Psoas muscle (tissue), 8 donors: ENCODE results near the gene CHCHD6. TPM values are rescaled to one million over a fixed set of nuclear protein-coding genes. Genes with fewer than 3 reads are reported as not detected.

Source experiments
- ATAC-seq, 4 donors: fragments of 200-7000 bp; cut with Tn5 transposase; one replicate each; pipeline ENCODE4 v1.9.1; 2020; ENCODE audit warnings: moderate library complexity in 3 of 4, mild to moderate bottlenecking in 2 of 4
- DNase-seq, 2 donors: peaks; one replicate each; pipeline ENCODE4 v3.0.0-alpha.2; 2020
- H3K27ac ChIP-seq: fragments of 200-600 bp; one replicate; pipeline ENCODE4 v1.8.0; 2022
- H3K27me3 ChIP-seq, 3 donors: fragments of 200-600 bp in 1 of 3; one replicate each; pipeline versions ENCODE4 v1.6.1 to v1.8.0; 2013 to 2022; ENCODE audit warnings: low read length in 2 of 3, mild to moderate bottlenecking in 2 of 3, moderate library complexity in 1 of 3; ENCODE audit not compliant: insufficient read depth in 3 of 3
- H3K36me3 ChIP-seq, 2 donors: fragments of 200-600 bp in 1 of 2; one replicate each; pipeline versions ENCODE4 v1.6.1 to v1.8.0; 2013 to 2022; ENCODE audit warnings: low read depth in 1 of 2, mild to moderate bottlenecking in 1 of 2, moderate library complexity in 1 of 2; ENCODE audit not compliant: insufficient read depth in 1 of 2
- H3K4me1 ChIP-seq: fragments of 200-600 bp; one replicate; pipeline ENCODE4 v1.8.0; 2022
- H3K4me3 ChIP-seq: fragments of 200-600 bp; one replicate; pipeline ENCODE4 v1.8.0; 2022; ENCODE audit warnings: mild to moderate bottlenecking
- H3K9me3 ChIP-seq: fragments of 200-600 bp; one replicate; pipeline ENCODE4 v1.8.0; 2022
- CTCF ChIP-seq: fragments of 200-600 bp; IDR thresholded peaks from one replicate; pipeline ENCODE4 v1.8.0; 2022; ENCODE audit warnings: antibody characterized with exemption
- WGBS, 3 donors: extraction: QIAGEN DNeasy Blood & Tissue Kit; methylation state at CpG; one replicate each; pipeline versions ENCODE4 v1.1.6 to v1.1.7; 2013; 5-methylcytosine and 5-hydroxymethylcytosine counted together
- intact Hi-C, 2 donors: fragments of 100-400 bp; cut with DNase I; formaldehyde crosslinking; loops; one replicate each; pipeline versions ENCODE4 v1.11.0 to v1.14.2; 2022
- polyA plus RNA-seq, 3 donors: library from polyadenylated mRNA; stranded (reverse); fragments of 200-250 nt; gene quantifications; one replicate each; pipeline ENCODE4 v1.2.3, GENCODE V29; 2013
- total RNA-seq, 4 donors: library from RNA; stranded (reverse); fragmentation: NEBNext Ultra II Directional in 2 of 4; extraction: Animal tissue kit (Norgen Biotek cat#: 25700) in 2 of 4; gene quantifications; one replicate each; pipeline versions ENCODE4 v1.2.1 to v1.2.4, GENCODE V29; 2021 to 2023
- donor health status: healthy with polysubstance abuse.
- donor health status: DM: no; HTN: no; CAD: no; lungs with moderate emphysema.
- donor health status: Bipolar disorder and iron deficiency.
- donor health status: healthy.
- donor health status: DM: yes; HTN: yes; CAD: no.
- donor health status: DM: no; HTN: no; CAD: no.
- donor health status: DM: no; HTN: no; CAD: no.
- donor health status: DM: yes; HTN: yes; CAD: no.

Gene CHCHD6
- total and polyA plus RNA-seq, 7 donors: 2.4 to 13.8 (median 3.5) TPM

DNA sequence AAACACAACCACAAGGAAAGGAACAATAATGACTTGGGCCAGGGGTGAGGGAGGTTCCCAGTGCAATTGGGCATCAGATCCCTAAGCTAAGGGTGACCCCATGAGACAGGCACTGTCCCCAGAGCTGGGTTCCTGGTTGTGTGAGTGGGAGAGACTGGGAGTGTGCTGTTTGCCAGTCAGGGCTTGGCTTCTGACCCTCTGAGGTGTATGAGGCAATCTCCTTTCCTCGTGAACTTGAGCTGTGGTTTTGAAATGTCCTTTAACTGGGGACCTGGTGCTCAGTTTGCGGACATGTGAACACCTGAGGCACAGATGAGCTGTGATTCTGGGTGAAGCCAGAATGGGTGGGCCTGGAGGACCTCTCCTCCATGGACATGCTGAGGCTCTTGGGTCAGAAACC is 220.4 kb downstream of the CHCHD6 start:
- Histone ChIP-seq H3K4me3 (no peak overlapping the region), H3K9me3 (no peaks in the 10 kb centered on the region), H3K36me3 (no peaks in the 10 kb centered on the region), H3K27me3 (peaks cover 0 to 2% (median 0%) of the 10 kb centered on the region in 3 donors), H3K4me1 (peaks cover 6% of the 10 kb centered on the region), H3K27ac (no peak overlapping the region)
- intact Hi-C loops: no loop called here
- peak in 1 of 4 donors; percentile 26 for ATAC-seq
- DNase-seq: no peak
- WGBS, 3 donors: 88 to 91% (median 89%) methylated on average over 2 of the region's 2 CpGs
- TF ChIP-seq CTCF: no peak

DNA sequence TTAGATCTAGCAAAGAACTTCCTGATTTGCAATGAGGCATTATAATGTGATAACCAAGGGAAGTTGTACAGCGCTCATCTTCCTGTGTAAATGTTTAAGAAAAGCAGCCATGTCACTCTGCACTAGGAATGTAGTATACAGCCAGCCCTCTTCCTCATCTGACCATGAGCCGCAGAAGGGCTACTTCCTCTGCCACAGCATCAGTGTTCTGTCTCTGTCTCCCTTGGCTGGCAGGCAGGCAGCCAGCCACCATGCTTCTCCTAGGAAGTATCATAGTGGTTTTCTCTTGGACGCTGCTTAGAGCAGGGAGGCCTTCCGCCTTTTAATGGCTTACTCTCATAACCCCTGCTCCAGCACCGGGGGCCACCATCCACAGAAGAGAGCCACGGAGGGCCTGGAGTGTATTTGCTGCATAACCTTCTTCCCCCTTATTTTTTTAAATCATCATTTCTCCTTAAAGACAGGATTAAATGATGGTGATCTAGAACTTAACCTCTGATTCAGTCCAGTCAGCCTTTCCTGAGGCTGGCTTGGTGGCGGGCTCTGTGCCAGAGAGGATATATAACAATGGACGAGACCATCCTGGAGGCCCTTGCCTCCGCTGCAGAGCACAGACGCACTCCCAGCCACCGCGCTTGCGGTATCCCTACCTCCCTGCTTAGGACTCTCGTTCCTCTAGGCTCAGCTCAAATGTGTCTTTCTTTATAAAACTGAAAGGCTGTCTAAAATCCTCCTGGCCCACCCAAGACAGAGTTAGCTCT is 221.6 kb downstream of the CHCHD6 start:
- no peak overlapping the region for H3K4me3 ChIP-seq
- H3K27me3 ChIP-seq: peaks cover 0 to 2% (median 0%) of the 10 kb centered on the region in 3 donors
- peaks cover 6% of the 10 kb centered on the region for H3K4me1 ChIP-seq
- intact Hi-C loops: no loop called here
- no peaks in the 10 kb centered on the region for H3K9me3 ChIP-seq
- WGBS, 3 donors: 70 to 81% (median 75%) methylated on average over 14 of the region's 14 CpGs
- H3K36me3 ChIP-seq: no peaks in the 10 kb centered on the region
- H3K27ac ChIP-seq: no peak overlapping the region
- no peak for TF ChIP-seq CTCF
- ATAC-seq (peak in 1 of 4 donors; percentile 19), DNase-seq (no peak)

- 51 to 72% (median 60%) methylated on average over 11 of the region's 11 CpGs for WGBS, 3 donors
- no peak for TF ChIP-seq CTCF
- intact Hi-C loops: no loop called here
These were observed 222.8 kb downstream of the CHCHD6 start for GRCh38 chr3:126926684-126927400.

GRCh38 chr3:126927401-126927750 is 223.3 kb downstream of the CHCHD6 start:
- ATAC-seq (peak in 2 of 4 donors; percentile 12 to 17), DNase-seq (no peak)
- H3K9me3 ChIP-seq: no peaks in the 10 kb centered on the region
- peaks cover 0 to 2% (median 0%) of the 10 kb centered on the region in 3 donors for H3K27me3 ChIP-seq
- H3K4me3 ChIP-seq: no peak overlapping the region
- 51 to 69% (median 67%) methylated on average over 4 of the region's 4 CpGs for WGBS, 3 donors
- intact Hi-C loops: no loop called here
- H3K27ac ChIP-seq: peak overlapping the region; percentile 23
- TF ChIP-seq CTCF: no peak
- H3K4me1 ChIP-seq: peaks cover 11% of the 10 kb centered on the region
- no peaks in the 10 kb centered on the region for H3K36me3 ChIP-seq

More at GRCh38 chr3:126926684-126927400, 222.8 kb downstream of the CHCHD6 start:
- no peaks in the 10 kb centered on the region for H3K9me3 ChIP-seq
- H3K4me1 ChIP-seq: peaks cover 6% of the 10 kb centered on the region
- no peak overlapping the region for H3K4me3 ChIP-seq
- peak overlapping the region; percentile 23 for H3K27ac ChIP-seq
- peaks cover 0 to 2% (median 0%) of the 10 kb centered on the region in 3 donors for H3K27me3 ChIP-seq
- no peaks in the 10 kb centered on the region for H3K36me3 ChIP-seq
- DNase-seq (peak; percentile 76 to 80), ATAC-seq (peak; percentile 59 to 86 (median 78))
